GM18520 (cell line): Measurements from ENCODE around the gene GPC5.

Experiments
- ATAC-seq: cut with Tn5 transposase; IDR thresholded peaks from one replicate; pipeline ENCODE4 v1.9.1; 2021; ENCODE audit not compliant: unreplicated experiment

Gene GPC5

GRCh38 chr13:91533354-91533753 is 134.9 kb downstream of the GPC5 start:
- no peak for ATAC-seq

GRCh38 chr13:91534996-91535395 is 136.6 kb downstream of the GPC5 start:
- ATAC-seq = no peak

DNA sequence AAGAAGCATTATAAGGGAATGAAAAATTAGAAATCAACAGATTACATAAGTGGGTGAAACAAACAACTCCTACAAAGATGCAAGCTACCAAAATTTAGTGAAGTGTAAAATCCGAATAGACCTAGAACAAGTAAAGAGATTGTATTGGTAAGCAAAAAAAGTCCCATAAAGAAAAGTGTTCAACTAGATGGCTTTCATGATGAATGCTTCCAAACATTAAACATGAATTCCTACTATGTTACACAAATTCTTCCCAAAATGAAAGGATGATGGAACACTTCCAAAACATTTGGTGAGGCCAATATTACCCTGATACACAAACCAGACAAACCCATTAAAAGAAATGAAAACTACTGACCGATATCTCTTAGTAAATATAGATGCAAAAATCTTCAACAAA is 139.0 kb downstream of the GPC5 start:
- ATAC-seq = no peak

DNA sequence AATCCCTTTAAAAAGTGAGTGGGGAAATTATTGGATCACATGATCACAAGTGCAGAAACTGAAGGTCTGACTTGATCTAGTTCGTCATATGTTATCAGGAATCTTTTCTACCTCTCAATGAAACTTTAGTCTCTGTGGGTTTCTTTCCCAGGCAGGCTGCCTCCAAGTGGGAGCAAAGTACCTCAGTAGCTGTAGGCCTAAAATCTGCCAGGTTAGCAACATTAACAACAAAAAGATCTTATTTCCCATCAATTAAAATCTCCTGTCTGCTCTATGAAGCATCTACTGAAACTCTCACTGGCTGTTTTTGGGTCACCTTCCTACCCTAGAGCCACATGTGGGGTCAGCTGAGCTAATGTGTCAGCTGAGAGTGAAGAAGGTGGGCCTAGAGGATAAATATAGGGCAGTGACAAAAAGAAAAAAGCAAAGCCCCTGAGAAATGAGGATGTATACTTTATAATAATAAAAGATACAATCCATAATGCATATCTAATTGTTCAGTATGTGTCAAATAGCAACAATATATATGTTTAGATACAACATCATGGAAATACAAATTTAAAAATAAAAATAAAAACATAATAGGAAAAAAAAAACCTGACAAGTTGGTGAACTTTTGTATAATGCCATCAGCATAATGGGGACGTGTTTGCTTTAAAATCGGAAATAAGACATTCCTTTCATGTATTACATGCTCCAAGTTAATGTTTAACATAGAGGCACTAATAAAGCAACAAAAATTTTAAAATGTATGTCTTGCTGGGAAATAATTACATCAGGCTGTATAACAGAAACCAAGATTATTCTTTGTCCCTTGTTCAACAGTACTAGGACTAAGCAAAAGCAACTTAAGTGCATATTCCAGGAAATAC is 141.1 kb downstream of the GPC5 start:
- ATAC-seq = no peak

DNA sequence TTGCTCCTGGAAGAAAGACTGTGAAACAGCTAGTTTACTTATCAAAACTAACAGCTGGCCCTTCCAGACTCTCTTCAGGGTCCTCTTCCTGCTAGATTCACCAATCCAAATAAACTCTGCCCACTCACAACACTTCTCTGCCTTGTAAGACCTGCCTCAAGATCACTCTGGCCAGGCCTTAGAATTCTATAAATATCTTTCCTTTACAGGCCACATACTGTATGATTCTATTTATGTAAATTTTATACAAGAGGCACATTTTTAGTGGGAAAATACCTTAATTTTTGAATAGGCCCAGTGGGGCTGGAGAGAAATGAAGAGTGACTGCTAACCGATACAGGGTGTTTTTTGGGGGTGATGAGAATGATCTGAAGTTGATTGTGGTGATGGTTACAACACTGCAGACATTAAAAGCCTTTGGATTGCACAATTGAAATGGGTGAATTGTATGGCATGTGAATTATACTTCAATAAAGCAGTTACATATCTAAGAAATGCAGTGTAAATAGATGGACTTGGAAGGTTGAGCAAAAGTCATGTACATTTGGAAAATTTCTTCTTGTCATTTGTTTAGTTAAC is 141.8 kb downstream of the GPC5 start:
- ATAC-seq = no peak

GRCh38 chr13:91544723-91545122 is 146.3 kb downstream of the GPC5 start:
- ATAC-seq = no peak

GRCh38 chr13:91546900-91547299 is 148.5 kb downstream of the GPC5 start:
- ATAC-seq = no peak

GRCh38 chr13:91553584-91553983 is 155.2 kb downstream of the GPC5 start:
- ATAC-seq = no peak

DNA sequence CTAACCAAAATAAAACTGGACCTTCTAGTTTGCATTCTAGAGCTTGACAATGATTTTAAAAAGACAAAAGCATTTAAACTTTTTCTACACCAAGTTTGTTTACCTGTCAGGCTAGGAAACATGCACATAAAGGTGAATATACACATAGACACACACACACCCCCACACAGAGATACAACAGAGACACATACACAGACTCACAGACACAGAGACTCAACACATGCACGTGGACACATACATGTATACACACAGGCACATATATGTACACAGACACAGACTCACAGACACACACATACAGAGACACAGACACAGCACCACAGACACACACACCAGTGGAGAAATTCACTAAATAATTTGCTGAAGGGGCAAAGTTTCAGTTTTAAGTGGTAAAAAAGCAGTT is 155.7 kb downstream of the GPC5 start:
- ATAC-seq = no peak

GRCh38 chr13:91557328-91558090 is 159.1 kb downstream of the GPC5 start:
- ATAC-seq = no peak

- ATAC-seq = no peak
Measured at GRCh38 chr13:91563799-91564198, 165.4 kb downstream of the GPC5 start.

- no peak for ATAC-seq
Measured at GRCh38 chr13:91564396-91564795, 166.0 kb downstream of the GPC5 start.

GRCh38 chr13:91565296-91565695 is 166.9 kb downstream of the GPC5 start:
- no peak for ATAC-seq

- ATAC-seq = no peak
Measured at GRCh38 chr13:91567485-91568207, 169.2 kb downstream of the GPC5 start.

GRCh38 chr13:91571681-91572080 is 173.3 kb downstream of the GPC5 start:
- no peak for ATAC-seq

DNA sequence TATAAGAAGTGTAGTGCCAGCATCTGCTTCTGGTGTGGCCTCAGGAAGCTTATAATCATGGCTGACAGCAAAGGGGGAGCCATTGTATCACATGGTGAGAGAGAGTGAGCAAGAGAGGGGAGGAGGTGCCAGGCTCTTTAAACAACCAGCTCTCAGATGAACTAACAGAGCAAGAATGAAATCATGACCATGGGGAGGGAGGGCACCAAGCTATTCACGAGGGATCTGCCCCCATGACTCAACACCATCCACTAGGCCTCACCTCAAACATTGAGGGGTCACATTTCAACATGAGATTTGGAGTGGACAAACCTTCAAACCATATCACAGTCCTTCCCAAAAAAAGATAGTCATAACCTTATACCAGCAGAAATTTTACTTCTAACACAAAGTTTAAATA is 174.0 kb downstream of the GPC5 start:
- no peak for ATAC-seq

- ATAC-seq = no peak
Measured at GRCh38 chr13:91572944-91573598, 174.7 kb downstream of the GPC5 start.

- ATAC-seq = no peak
Measured at GRCh38 chr13:91574766-91575165, 176.3 kb downstream of the GPC5 start.

DNA sequence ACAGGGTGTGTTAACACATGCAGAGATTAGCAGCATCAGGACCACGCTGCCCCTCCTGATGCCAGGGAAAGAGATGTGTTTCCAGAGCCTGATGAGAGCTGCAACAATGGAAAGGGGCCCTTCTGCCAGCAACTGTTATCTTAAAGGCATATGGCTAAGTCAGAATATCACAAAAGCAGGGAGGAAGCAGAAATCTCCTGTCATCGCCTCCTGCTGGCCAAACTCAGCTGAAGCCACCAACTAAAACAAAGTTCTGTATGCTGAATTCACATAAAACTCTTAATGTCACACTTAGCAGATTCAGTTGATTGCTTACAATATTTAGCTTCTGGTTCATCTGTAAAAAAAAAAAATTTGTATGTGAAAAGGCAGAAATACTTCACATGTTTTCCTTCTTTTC is 178.2 kb downstream of the GPC5 start:
- ATAC-seq = no peak

DNA sequence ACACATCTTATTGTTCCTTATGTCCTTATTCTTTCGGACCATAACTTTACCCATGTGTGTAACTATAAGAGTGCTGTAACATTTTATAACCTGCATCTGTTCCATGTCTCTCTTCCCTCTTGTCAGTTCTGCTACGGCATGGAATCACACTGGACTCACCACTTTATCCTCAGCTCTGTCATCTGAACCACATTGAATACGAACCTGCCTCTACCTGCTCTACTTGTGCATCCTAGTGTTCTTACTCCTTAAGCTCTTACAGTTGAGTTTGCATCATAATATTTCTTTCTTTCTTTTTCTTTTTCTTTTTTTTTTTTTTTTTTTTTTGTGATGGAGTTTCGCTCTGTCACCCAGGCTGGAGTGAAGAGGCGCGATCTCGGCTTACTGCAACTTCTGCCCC is 180.9 kb downstream of the GPC5 start:
- ATAC-seq = no peak

GRCh38 chr13:91580749-91581148 is 182.3 kb downstream of the GPC5 start:
- no peak for ATAC-seq
